Measurements from ENCODE around the gene KLHL17.

The KLHL17 gene

DNA sequence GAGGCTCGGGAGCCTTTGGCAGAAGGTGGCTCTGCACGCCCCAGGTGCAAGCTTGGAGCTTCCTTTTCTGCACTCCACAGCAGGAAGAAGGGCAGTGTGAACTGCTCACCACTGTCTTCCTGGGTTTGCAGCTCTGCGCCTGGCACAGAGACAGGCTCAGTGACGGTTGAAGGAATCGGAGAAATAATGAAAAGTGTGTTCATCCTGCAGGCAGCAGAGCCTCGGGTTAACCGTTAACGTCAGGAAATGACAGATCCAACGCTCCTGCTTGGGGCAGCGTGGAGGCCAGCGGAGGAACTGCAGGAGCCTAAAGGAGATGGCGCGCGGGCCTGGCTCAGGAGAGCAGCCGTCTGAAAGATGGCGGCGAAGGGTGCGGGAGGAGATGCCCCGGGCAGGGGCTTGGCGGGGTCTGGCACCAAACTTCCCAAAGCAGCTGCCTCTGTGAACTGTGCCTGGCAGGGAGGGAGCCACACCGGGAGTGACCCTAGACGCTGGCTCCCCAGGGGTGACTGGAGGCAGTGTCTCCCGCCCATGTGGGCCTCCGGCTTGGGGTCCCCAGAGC, 47.6 kb upstream of the KLHL17 start:
- Histone ChIP-seq H3K9me3 (replicated peaks in 1 of 2; ENCODE audit: control insufficient read depth in 2 of 2, insufficient read depth in 1 of 2, low read depth in 1 of 2, low read length in 2 of 2) (peaks cover 0 to 3% of the 10 kb centered on the region in 2 donors), H2BK120ac (ENCODE audit: low read depth, low read length) (no peak overlapping the region), H3K4ac (ENCODE audit: low read length) (no peak overlapping the region), H2BK12ac (ENCODE audit: low read length) (no peak overlapping the region), H3K18ac (ENCODE audit: low read length) (peak overlapping the region; percentile 28), H3K27ac (replicated peaks; ENCODE audit: low read length) (no peak overlapping the region), H2AFZ (ENCODE audit: low read length) (no peak overlapping the region), H3K14ac (ENCODE audit: low read length) (no peak overlapping the region), H3K36me3 (replicated peaks in 1 of 2; ENCODE audit: control insufficient read depth in 2 of 2, insufficient read depth in 2 of 2, low read length in 2 of 2) (no peaks in the 10 kb centered on the region), H3K27me3 (ENCODE audit: control insufficient read depth in 3 of 3, insufficient read depth in 3 of 3, low read depth in 1 of 3, low read length in 3 of 3) (peaks cover 0 to 49% (median 42%) of the 10 kb centered on the region in 3 experiments), H3K9ac (ENCODE audit: low read depth, low read length, poor library complexity) (no peak overlapping the region), H3K79me1 (ENCODE audit: low read depth, low read length) (no peaks in the 10 kb centered on the region), H3K4me3 (ENCODE audit: low read length in 2 of 2) (no peak overlapping the region), H2BK15ac (ENCODE audit: low read length) (no peak overlapping the region), H4K8ac (ENCODE audit: low read depth, low read length) (no peak overlapping the region), H2AK5ac (ENCODE audit: low read depth, low read length) (peak overlapping the region; percentile 79), H3K23ac (ENCODE audit: low read depth, low read length, poor library complexity) (no peak overlapping the region), H2BK5ac (ENCODE audit: low read length) (peak overlapping the region; percentile 66), H3K4me2 (ENCODE audit: insufficient read depth, low read length, poor library complexity, severe bottlenecking) (no peak overlapping the region), H4K91ac (ENCODE audit: low read depth, low read length, poor library complexity) (no peak overlapping the region), H3K4me1 (ENCODE audit: control insufficient read depth in 2 of 2, insufficient read depth in 1 of 2, low read depth in 1 of 2, low read length in 2 of 2) (no peaks in the 10 kb centered on the region)
- no peak for DNase-seq (ENCODE audit: low spot score)
- no CpG with 5 or more reads among the region's 24 CpGs for WGBS, 2 donors (ENCODE audit: extremely low coverage in 2 of 2, insufficient read length in 2 of 2, insufficient replicate concordance in 1 of 2)

DNA sequence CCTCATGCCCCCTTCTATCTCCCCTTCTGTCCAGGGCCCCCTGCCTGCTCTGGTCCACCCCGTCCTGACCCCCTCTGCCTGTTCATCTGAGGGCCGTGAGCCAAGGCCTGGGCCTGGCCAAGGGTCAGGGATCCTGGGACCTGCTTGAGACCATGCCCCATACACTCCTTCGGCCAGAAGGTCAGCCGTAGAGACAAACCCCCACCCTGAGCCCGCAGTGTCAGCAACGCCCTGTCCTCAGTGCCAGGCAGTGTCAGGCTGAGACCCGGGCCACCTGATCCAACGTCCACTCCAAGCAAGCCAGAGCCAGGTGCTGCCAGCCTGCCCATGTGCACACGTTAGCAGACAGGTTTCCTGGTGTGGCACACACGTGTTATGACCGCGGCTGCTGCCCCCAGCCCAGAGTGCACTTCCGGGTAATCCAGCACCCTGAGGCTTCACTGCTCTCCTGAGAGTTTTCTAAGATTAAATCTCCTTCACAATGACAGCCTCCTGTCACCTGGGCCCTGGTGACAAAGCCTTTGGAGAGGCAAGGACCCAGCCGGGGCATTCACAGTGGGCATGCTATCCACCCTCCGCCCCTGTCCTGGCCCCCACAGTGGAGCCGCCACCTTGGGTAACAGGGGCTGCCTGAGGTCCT, 46.8 kb upstream of the KLHL17 start:
- H2AFZ ChIP-seq (ENCODE audit: low read length) = no peak overlapping the region
- H3K9me3 ChIP-seq (replicated peaks in 1 of 2; ENCODE audit: control insufficient read depth in 2 of 2, insufficient read depth in 1 of 2, low read depth in 1 of 2, low read length in 2 of 2) = peaks cover 0 to 3% of the 10 kb centered on the region in 2 donors
- H3K9ac ChIP-seq (ENCODE audit: low read depth, low read length, poor library complexity) = no peak overlapping the region
- H3K4ac ChIP-seq (ENCODE audit: low read length) = no peak overlapping the region
- H3K14ac ChIP-seq (ENCODE audit: low read length) = no peak overlapping the region
- no peak overlapping the region for H2BK120ac ChIP-seq (ENCODE audit: low read depth, low read length)
- H3K4me3 ChIP-seq (ENCODE audit: low read length in 2 of 2) = no peak overlapping the region
- no peak overlapping the region for H3K27ac ChIP-seq (replicated peaks; ENCODE audit: low read length)
- no peak overlapping the region for H4K8ac ChIP-seq (ENCODE audit: low read depth, low read length)
- H3K4me2 ChIP-seq (ENCODE audit: insufficient read depth, low read length, poor library complexity, severe bottlenecking) = no peak overlapping the region
- H2BK12ac ChIP-seq (ENCODE audit: low read length) = no peak overlapping the region
- no peak overlapping the region for H3K23ac ChIP-seq (ENCODE audit: low read depth, low read length, poor library complexity)
- H3K36me3 ChIP-seq (replicated peaks in 1 of 2; ENCODE audit: control insufficient read depth in 2 of 2, insufficient read depth in 2 of 2, low read length in 2 of 2) = no peaks in the 10 kb centered on the region
- H2BK5ac ChIP-seq (ENCODE audit: low read length) = peak overlapping the region; percentile 66
- H3K4me1 ChIP-seq (ENCODE audit: control insufficient read depth in 2 of 2, insufficient read depth in 1 of 2, low read depth in 1 of 2, low read length in 2 of 2) = no peaks in the 10 kb centered on the region
- no peak overlapping the region for H4K91ac ChIP-seq (ENCODE audit: low read depth, low read length, poor library complexity)
- WGBS, 2 donors (ENCODE audit: extremely low coverage in 2 of 2, insufficient read length in 2 of 2, insufficient replicate concordance in 1 of 2) = no CpG with 5 or more reads among the region's 16 CpGs
- H2AK5ac ChIP-seq (ENCODE audit: low read depth, low read length) = peak overlapping the region; percentile 79
- H3K18ac ChIP-seq (ENCODE audit: low read length) = peak overlapping the region; percentile 7
- H3K79me1 ChIP-seq (ENCODE audit: low read depth, low read length) = no peaks in the 10 kb centered on the region
- no peak for DNase-seq (ENCODE audit: low spot score)
- no peak overlapping the region for H2BK15ac ChIP-seq (ENCODE audit: low read length)
- peaks cover 0 to 57% (median 47%) of the 10 kb centered on the region in 3 experiments for H3K27me3 ChIP-seq (ENCODE audit: control insufficient read depth in 3 of 3, insufficient read depth in 3 of 3, low read depth in 1 of 3, low read length in 3 of 3)

DNA sequence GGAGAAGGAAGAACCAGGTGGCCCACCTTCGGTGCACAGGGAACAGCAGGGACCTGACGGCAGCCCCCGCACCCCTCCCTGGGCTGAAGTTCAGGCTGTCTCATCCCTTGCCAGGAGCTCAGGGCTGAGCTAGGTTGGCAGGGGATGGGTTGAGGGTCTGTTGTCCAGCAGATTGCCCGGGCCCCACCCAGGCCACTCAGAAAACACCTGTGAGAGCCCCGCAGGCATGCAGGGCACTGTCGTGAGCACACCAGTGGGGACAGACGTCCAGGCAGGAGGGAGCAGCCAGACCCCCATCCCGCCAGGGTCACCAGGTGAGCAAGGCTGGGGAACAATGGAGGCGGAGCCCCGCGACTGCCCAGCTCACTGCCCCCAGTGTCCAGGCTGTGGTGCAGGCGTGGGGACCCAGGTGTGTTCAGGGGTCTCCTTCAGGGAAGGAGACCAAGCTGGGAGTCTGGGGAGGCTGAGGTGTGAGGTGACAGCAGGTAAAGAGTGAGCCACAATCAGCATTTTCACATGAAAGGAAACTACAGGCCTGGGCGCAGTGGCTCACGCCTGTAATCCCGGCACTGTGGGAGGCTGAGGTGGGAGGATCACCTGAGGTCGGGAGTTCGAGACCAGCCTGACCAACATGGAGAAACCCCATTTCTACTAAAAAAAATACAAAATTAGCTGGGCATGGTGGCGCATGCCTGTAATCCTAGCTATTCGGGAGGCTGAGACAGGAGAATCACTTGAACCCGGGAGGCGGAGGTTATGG, 46.1 kb upstream of the KLHL17 start:
- H3K27me3 ChIP-seq (ENCODE audit: control insufficient read depth in 3 of 3, insufficient read depth in 3 of 3, low read depth in 1 of 3, low read length in 3 of 3) = peaks cover 0 to 64% (median 49%) of the 10 kb centered on the region in 3 experiments
- H2BK15ac ChIP-seq (ENCODE audit: low read length) = no peak overlapping the region
- peak overlapping the region; percentile 13 for H3K18ac ChIP-seq (ENCODE audit: low read length)
- H3K27ac ChIP-seq (replicated peaks; ENCODE audit: low read length) = no peak overlapping the region
- peaks cover 0 to 3% of the 10 kb centered on the region in 2 donors for H3K9me3 ChIP-seq (replicated peaks in 1 of 2; ENCODE audit: control insufficient read depth in 2 of 2, insufficient read depth in 1 of 2, low read depth in 1 of 2, low read length in 2 of 2)
- H3K36me3 ChIP-seq (replicated peaks in 1 of 2; ENCODE audit: control insufficient read depth in 2 of 2, insufficient read depth in 2 of 2, low read length in 2 of 2) = no peaks in the 10 kb centered on the region
- H3K4me1 ChIP-seq (ENCODE audit: control insufficient read depth in 2 of 2, insufficient read depth in 1 of 2, low read depth in 1 of 2, low read length in 2 of 2) = no peaks in the 10 kb centered on the region
- H3K79me1 ChIP-seq (ENCODE audit: low read depth, low read length) = peaks cover under 1% of the 10 kb centered on the region
- no peak overlapping the region for H2AK5ac ChIP-seq (ENCODE audit: low read depth, low read length)
- H3K4me2 ChIP-seq (ENCODE audit: insufficient read depth, low read length, poor library complexity, severe bottlenecking) = no peak overlapping the region
- no peak overlapping the region for H4K8ac ChIP-seq (ENCODE audit: low read depth, low read length)
- H3K14ac ChIP-seq (ENCODE audit: low read length) = no peak overlapping the region
- no peak overlapping the region for H3K4me3 ChIP-seq (ENCODE audit: low read length in 2 of 2)
- peak overlapping the region; percentile 6 for H3K23ac ChIP-seq (ENCODE audit: low read depth, low read length, poor library complexity)
- no peak overlapping the region for H3K4ac ChIP-seq (ENCODE audit: low read length)
- DNase-seq (ENCODE audit: low spot score) = no peak
- H3K9ac ChIP-seq (ENCODE audit: low read depth, low read length, poor library complexity) = no peak overlapping the region
- no peak overlapping the region for H2BK12ac ChIP-seq (ENCODE audit: low read length)
- no peak overlapping the region for H4K91ac ChIP-seq (ENCODE audit: low read depth, low read length, poor library complexity)
- WGBS, 2 donors (ENCODE audit: extremely low coverage in 2 of 2, insufficient read length in 2 of 2, insufficient replicate concordance in 1 of 2) = no CpG with 5 or more reads among the region's 21 CpGs
- no peak overlapping the region for H2AFZ ChIP-seq (ENCODE audit: low read length)
- H2BK120ac ChIP-seq (ENCODE audit: low read depth, low read length) = no peak overlapping the region
- H2BK5ac ChIP-seq (ENCODE audit: low read length) = no peak overlapping the region

DNA sequence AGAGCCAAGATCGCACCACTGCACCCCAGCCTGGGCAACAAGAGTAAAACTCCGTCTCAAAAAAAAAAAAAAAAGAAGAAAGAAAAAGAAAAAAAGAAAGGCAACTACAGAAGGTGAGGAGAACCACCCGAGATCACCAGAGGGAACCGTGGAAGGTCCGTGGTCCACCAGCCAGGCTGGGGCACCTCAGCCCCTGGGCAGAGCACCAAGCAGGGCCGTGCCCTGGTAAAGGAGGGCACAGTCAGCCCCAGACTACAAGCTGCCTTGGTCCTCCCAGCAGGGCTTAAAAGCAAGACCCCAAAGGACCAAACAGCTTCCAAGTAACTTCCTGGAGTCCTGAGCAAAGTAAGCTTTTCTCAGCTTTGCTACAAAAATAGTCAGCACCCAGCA, 45.5 kb upstream of the KLHL17 start:
- Histone ChIP-seq H3K36me3 (replicated peaks in 1 of 2; ENCODE audit: control insufficient read depth in 2 of 2, insufficient read depth in 2 of 2, low read length in 2 of 2) (no peaks in the 10 kb centered on the region), H3K9ac (ENCODE audit: low read depth, low read length, poor library complexity) (no peak overlapping the region), H3K4me3 (ENCODE audit: low read length in 2 of 2) (no peak overlapping the region), H3K9me3 (replicated peaks in 1 of 2; ENCODE audit: control insufficient read depth in 2 of 2, insufficient read depth in 1 of 2, low read depth in 1 of 2, low read length in 2 of 2) (peaks cover 0 to 3% of the 10 kb centered on the region in 2 donors), H2BK15ac (ENCODE audit: low read length) (no peak overlapping the region), H3K18ac (ENCODE audit: low read length) (no peak overlapping the region), H2BK5ac (ENCODE audit: low read length) (no peak overlapping the region), H2AFZ (ENCODE audit: low read length) (no peak overlapping the region), H2AK5ac (ENCODE audit: low read depth, low read length) (no peak overlapping the region), H3K79me1 (ENCODE audit: low read depth, low read length) (peaks cover 2% of the 10 kb centered on the region), H3K14ac (ENCODE audit: low read length) (no peak overlapping the region), H4K91ac (ENCODE audit: low read depth, low read length, poor library complexity) (no peak overlapping the region), H3K4ac (ENCODE audit: low read length) (no peak overlapping the region), H4K8ac (ENCODE audit: low read depth, low read length) (no peak overlapping the region), H3K4me1 (ENCODE audit: control insufficient read depth in 2 of 2, insufficient read depth in 1 of 2, low read depth in 1 of 2, low read length in 2 of 2) (peaks cover 0 to 2% of the 10 kb centered on the region in 2 donors), H2BK12ac (ENCODE audit: low read length) (no peak overlapping the region), H2BK120ac (ENCODE audit: low read depth, low read length) (no peak overlapping the region), H3K4me2 (ENCODE audit: insufficient read depth, low read length, poor library complexity, severe bottlenecking) (no peak overlapping the region), H3K23ac (ENCODE audit: low read depth, low read length, poor library complexity) (no peak overlapping the region), H3K27me3 (ENCODE audit: control insufficient read depth in 3 of 3, insufficient read depth in 3 of 3, low read depth in 1 of 3, low read length in 3 of 3) (peaks cover 0 to 69% (median 54%) of the 10 kb centered on the region in 3 experiments), H3K27ac (replicated peaks; ENCODE audit: low read length) (no peak overlapping the region)
- WGBS, 2 donors (ENCODE audit: extremely low coverage in 2 of 2, insufficient read length in 2 of 2, insufficient replicate concordance in 1 of 2) = no CpG with 5 or more reads among the region's 6 CpGs
- DNase-seq (ENCODE audit: low spot score) = no peak
